ENCODE data around the gene SRRM4.
A peak's percentile ranks its signal among the peaks of the same experiment; 100 is the strongest.

SRRM4 gene

GRCh38 chr12:119036878-119037825, 55.8 kb downstream of the SRRM4 start:
- no peak for DNase-seq (ENCODE audit: low read depth, low spot score)
- TF ChIP-seq CTCF (IDR thresholded peaks at IDR 0.05; ENCODE audit: insufficient read depth, low read length, missing control alignments): peak; percentile 33
- H3K4me3 ChIP-seq (ENCODE audit: low read depth, low read length): no peak overlapping the region
- CTCF ChIA-PET: interaction anchor here (0.7 to 1.3 kb wide), 5 partner anchors 10 to 636 kb away, joined by 3 to 5 read pairs (median 3); no protein-coding TSS in a partner anchor
- POLR2A ChIA-PET: no interaction called here

DNA sequence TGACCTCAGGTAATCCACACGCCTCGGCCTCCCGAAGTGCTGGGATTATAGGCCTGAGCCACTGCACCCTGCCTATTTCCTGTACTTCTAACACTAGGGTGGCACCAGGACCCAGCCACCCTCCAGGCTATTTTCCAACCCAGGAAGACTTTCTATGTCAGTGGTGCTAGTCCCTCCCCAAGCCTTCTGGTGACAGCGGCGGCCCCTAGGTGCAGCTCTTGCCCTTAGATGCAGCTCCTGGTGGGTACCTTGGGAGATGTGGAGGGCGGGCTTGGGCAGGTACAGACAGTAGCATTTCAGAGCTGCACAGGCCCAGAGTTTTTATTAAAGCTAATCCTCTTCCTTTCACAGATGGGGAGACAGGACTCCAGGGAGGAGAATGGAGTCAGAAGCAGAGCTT, 62.8 kb downstream of the SRRM4 start:
- H3K4me3 ChIP-seq (ENCODE audit: low read depth, low read length): no peak overlapping the region
- DNase-seq (ENCODE audit: low read depth, low spot score): no peak
- ChIA-PET CTCF (no interaction called here), POLR2A (no interaction called here)
- no peak for TF ChIP-seq CTCF (IDR thresholded peaks at IDR 0.05; ENCODE audit: insufficient read depth, low read length, missing control alignments)

- H3K4me3 ChIP-seq (ENCODE audit: low read depth, low read length): no peak overlapping the region
- TF ChIP-seq CTCF (IDR thresholded peaks at IDR 0.05; ENCODE audit: insufficient read depth, low read length, missing control alignments): no peak
- POLR2A ChIA-PET: no interaction called here
- no peak for DNase-seq (ENCODE audit: low read depth, low spot score)
- CTCF ChIA-PET: no interaction called here
Observed at GRCh38 chr12:119047641-119048040, 66.3 kb downstream of the SRRM4 start.

- no peak for DNase-seq (ENCODE audit: low read depth, low spot score)
- ChIA-PET CTCF (no interaction called here), POLR2A (no interaction called here)
- no peak for TF ChIP-seq CTCF (IDR thresholded peaks at IDR 0.05; ENCODE audit: insufficient read depth, low read length, missing control alignments)
- no peak overlapping the region for H3K4me3 ChIP-seq (ENCODE audit: low read depth, low read length)
Observed at GRCh38 chr12:119050663-119051062, 69.3 kb downstream of the SRRM4 start.

GRCh38 chr12:119051474-119051873, 70.1 kb downstream of the SRRM4 start:
- DNase-seq (ENCODE audit: low read depth, low spot score): no peak
- ChIA-PET POLR2A (no interaction called here), CTCF (no interaction called here)
- no peak overlapping the region for H3K4me3 ChIP-seq (ENCODE audit: low read depth, low read length)
- TF ChIP-seq CTCF (IDR thresholded peaks at IDR 0.05; ENCODE audit: insufficient read depth, low read length, missing control alignments): no peak

DNA sequence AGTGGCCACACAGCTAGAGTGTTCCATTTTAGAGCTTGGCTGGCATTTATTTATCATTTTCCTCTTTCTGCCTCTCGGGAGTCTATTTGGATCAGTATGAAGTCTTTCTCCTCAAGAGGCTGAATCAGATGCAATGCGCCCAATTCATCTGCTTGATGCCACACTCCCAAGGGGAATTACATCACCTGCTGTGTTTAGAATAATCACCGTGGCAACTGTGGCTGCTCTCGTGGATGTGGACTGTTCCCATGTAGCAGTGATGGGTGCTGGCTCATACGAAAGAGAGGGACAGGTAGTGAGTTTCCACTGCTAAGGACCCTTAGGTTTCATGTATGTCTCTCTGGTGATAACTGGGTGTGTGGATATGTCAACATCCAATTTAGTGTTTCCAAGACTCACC, 70.7 kb downstream of the SRRM4 start:
- POLR2A ChIA-PET: no interaction called here
- no peak overlapping the region for H3K4me3 ChIP-seq (ENCODE audit: low read depth, low read length)
- CTCF ChIA-PET: no interaction called here
- DNase-seq (ENCODE audit: low read depth, low spot score): no peak
- no peak for TF ChIP-seq CTCF (IDR thresholded peaks at IDR 0.05; ENCODE audit: insufficient read depth, low read length, missing control alignments)
